Urinary bladder (tissue), 4 donors: Measurements from ENCODE around the gene OTUD7B. TPM values are rescaled to one million over a fixed set of nuclear protein-coding genes. Genes with fewer than 3 reads are reported as not detected.
"Not testable (repeated sequence)": the region's sequence is repeated elsewhere in the genome, so short reads cannot be mapped to it uniquely, and the experiment has no call there.

ENCODE experiments used
- DNase-seq: peaks from one replicate; pipeline ENCODE4 v3.0.0-alpha.2; 2015; ENCODE audit errors: extremely low spot score
- H3K27ac ChIP-seq: one replicate; pipeline ENCODE4 v1.5.1; 2013; ENCODE audit warnings: low read depth, mild to moderate bottlenecking, moderate library complexity
- H3K36me3 ChIP-seq: one replicate; pipeline ENCODE4 v1.6.1; 2013; ENCODE audit warnings: mild to moderate bottlenecking, moderate library complexity; ENCODE audit not compliant: insufficient read depth
- H3K4me1 ChIP-seq: one replicate; pipeline ENCODE4 v1.6.1; 2013; ENCODE audit warnings: mild to moderate bottlenecking, moderate library complexity; ENCODE audit not compliant: insufficient read depth
- H3K4me3 ChIP-seq: one replicate; pipeline ENCODE4 v1.5.1; 2013; ENCODE audit warnings: low read depth, low read length
- WGBS: extraction: QIAGEN DNeasy Blood & Tissue Kit; methylation state at CpG from one replicate; pipeline ENCODE4 v1.1.7; 2013; 5-methylcytosine and 5-hydroxymethylcytosine counted together
- polyA plus RNA-seq: library from polyadenylated mRNA; stranded (reverse); fragments of 200-250 nt; gene quantifications from one replicate; pipeline ENCODE4 v1.2.3, GENCODE V29; 2013
- total RNA-seq: library from RNA; depleted of rRNA; stranded (reverse); fragments of >200 nt; gene quantifications from one replicate; pipeline ENCODE4 v1.2.3, GENCODE V29; 2014
- donor health status: healthy with polysubstance abuse.
- donor health status: healthy.

The OTUD7B gene
- total RNA-seq (20.9 TPM), polyA plus RNA-seq (9.2 TPM)

DNA sequence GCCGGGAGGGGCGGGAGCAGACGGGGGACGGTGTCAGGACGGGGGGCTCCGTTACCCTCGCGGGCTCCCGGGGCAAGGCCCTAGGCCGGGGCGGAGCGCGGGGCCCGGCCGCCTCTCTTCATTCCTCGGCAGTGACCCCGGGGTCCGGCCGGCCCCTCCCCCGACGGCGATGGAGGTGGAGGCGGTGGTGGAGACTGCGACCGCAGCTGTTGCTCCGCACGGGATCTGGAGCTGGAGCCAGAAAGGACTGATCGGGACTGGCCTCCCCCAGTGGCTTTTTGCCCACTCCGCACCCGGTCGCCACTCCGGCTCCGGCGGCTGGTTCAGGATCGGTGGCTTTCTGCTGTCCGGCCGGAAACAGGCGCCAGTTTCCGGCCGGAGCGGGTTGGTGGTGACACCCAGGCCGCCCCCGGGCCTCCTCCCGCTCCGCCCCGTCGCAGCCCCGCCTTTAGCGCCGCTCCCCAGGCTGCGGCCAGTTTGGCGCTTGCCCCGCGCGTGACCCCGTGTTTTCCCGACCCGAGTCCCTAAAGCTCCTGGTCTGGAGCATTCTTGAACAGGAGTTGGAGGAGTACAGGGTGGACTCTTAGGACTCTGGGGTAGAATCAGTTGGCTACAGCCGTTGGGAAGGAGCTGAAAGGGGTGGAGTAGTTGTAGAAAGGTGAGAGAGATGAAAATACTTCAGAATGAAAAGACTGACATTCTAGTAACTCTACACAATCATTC is at the start of gene OTUD7B:
TSS of gene OTUD7B (minus strand) at position 334 of the 723 bp plus-strand sequence. CDS start 33,216 bp downstream, outside the sequence.
- DNase-seq, result peak; percentile 61
- H3K36me3 ChIP-seq, result peaks cover 2% of the 10 kb centered on the region
- under 1% methylated on average over 59 of the region's 59 CpGs for WGBS
- peak within 1 kb of the TSS; percentile 92 for H3K27ac ChIP-seq
- peak within 1 kb of the TSS; percentile 76 for H3K4me3 ChIP-seq
- H3K4me1 ChIP-seq, result peaks cover 2% of the 10 kb centered on the region

GRCh38 chr1:150060260-150060659 is 49.7 kb upstream of the OTUD7B start:
- no peak overlapping the region for H3K27ac ChIP-seq
- 81% methylated on average over 4 of the region's 4 CpGs for WGBS
- no peaks in the 10 kb centered on the region for H3K36me3 ChIP-seq
- no peak overlapping the region for H3K4me3 ChIP-seq
- no peaks in the 10 kb centered on the region for H3K4me1 ChIP-seq
- no peak for DNase-seq

DNA sequence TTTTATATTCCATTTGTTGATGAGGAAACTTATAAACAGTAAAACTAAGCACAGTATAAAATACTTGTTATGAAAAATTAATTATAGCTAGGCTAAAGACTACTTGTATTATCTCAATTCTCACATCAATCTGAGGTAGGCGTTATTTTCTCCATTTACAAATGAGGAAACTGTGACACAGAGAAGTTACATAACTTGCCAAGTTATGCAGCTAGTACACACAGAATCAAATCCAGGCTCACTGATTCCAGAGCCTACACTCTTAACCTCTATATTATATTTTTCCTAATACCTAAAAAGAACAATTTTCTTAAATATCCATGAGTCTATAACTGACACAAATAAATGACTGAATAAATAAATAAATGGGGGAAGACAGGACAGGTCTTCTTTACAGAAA is 45.9 kb upstream of the OTUD7B start:
- 89% methylated on average over 1 of the region's 1 CpG for WGBS
- DNase-seq, result no peak
- Histone ChIP-seq H3K4me3 (no peak overlapping the region), H3K27ac (no peak overlapping the region), H3K4me1 (no peaks in the 10 kb centered on the region), H3K36me3 (no peaks in the 10 kb centered on the region)

DNA sequence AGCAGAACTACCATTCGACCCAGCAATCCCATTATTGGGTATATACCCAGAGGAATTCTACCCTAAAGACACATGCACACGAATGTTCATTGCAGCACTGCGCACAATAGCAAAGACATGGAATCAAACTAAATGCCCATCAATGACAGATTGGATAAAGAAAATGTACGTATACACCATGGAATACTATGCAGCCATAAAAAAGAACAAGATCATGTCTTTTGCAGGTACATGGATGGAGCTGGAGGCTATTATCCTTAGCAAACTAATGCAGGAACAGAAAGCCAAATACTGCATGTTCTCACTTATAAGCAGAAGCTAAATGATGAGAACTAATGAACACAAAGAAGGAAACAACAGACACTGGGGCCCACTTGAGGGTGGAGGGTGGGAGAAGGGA is 45.0 kb upstream of the OTUD7B start:
- H3K36me3 ChIP-seq, DNase-seq, H3K4me3 ChIP-seq, H3K4me1 ChIP-seq, H3K27ac ChIP-seq: not testable (repeated sequence)
- 93% methylated on average over 4 of the region's 4 CpGs for WGBS

DNA sequence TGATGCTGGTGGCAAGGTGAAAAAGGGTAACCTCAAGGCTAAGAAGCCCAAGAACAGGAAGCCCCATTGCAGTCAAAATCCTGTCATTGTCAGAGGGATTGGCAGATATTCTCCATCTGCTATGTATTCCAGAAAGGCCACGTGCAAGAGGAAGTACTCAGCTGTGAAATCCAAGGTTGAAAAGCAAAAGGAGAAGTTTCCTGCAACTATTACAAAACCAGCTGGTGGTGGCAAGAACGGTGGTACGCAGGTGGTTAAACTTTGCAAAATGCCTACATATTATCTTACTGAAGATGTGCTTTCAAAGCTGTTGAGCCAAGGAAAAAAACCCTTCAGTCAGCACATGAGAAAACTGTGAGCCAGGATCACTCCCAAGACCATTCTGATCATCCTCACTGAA is 43.4 kb upstream of the OTUD7B start:
- WGBS, result 69% methylated on average over 3 of the region's 3 CpGs
- Histone ChIP-seq H3K4me1 (no peaks in the 10 kb centered on the region), H3K4me3 (no peak overlapping the region), H3K27ac (no peak overlapping the region), H3K36me3 (no peaks in the 10 kb centered on the region)
- no peak for DNase-seq

- not testable (repeated sequence) for H3K27ac ChIP-seq, DNase-seq, H3K4me1 ChIP-seq, H3K36me3 ChIP-seq, H3K4me3 ChIP-seq
- WGBS, result 27% methylated on average over 3 of the region's 3 CpGs
These were observed 41.4 kb upstream of the OTUD7B start for GRCh38 chr1:150051905-150052412.

DNA sequence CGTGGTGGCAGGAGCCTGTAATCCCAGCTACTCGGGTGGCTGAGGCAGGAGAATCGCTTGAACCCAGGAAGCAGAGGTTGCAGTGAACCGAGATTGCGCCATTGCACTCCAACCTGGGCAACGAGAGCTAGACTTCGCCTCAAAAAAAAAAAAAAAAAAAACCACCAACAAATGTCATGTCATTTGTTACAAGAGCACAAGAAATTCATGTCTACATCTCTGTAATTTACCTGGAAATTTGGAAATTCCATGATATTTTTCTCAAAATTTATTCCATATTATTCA is 40.5 kb upstream of the OTUD7B start:
- Histone ChIP-seq H3K4me3 (no peak overlapping the region), H3K27ac (no peak overlapping the region), H3K4me1 (no peaks in the 10 kb centered on the region), H3K36me3 (no peaks in the 10 kb centered on the region)
- DNase-seq, result no peak
- WGBS, result 56% methylated on average over 7 of the region's 7 CpGs

DNA sequence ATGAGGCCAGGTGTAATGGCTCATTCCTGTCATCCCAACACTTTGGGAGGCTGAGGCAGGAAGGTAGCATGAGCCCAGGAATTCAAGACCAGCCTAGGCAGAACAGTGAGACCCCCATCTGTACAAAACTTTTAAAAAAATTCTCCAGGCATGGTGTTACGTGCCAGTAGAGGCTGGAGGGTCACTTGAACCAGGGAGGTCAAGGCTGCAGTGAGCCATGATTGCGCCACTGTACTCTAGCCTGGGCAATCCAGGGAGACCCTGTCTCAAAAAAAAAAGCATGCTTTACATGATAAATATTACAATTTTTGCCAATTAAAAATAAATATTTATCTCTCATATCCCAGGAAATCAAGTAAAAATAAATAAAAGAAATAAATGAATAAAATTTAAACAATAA is 39.4 kb upstream of the OTUD7B start:
- no peak overlapping the region for H3K27ac ChIP-seq
- H3K4me1 ChIP-seq, result no peaks in the 10 kb centered on the region
- no peak overlapping the region for H3K4me3 ChIP-seq
- WGBS, result 87% methylated on average over 2 of the region's 2 CpGs
- no peak for DNase-seq
- H3K36me3 ChIP-seq, result no peaks in the 10 kb centered on the region

GRCh38 chr1:150034336-150034735 is 23.8 kb upstream of the OTUD7B start:
- DNase-seq, result no peak
- Histone ChIP-seq H3K4me3 (no peak overlapping the region), H3K4me1 (no peaks in the 10 kb centered on the region), H3K36me3 (no peaks in the 10 kb centered on the region), H3K27ac (no peak overlapping the region)

DNA sequence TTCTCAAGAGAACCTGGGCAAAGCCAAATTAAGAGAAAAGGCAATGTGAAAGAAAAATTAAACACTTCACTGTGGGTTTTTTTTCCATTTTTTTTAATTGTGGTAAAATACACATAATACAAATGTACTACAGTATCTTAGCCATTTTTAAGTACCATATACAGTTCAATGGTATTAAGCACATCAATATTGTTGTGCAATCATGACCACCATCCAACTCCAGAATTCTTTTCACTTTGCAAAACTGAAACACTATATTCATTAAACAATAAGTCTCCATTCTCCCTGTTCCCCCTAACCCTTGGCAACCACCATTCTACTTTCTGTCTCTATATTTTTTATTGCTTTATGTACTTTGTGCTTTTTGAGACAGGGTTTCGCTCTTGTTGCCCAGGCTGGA is 17.8 kb upstream of the OTUD7B start:
- Histone ChIP-seq H3K27ac (no peak overlapping the region), H3K36me3 (no peaks in the 10 kb centered on the region), H3K4me3 (no peak overlapping the region), H3K4me1 (no peaks in the 10 kb centered on the region)
- DNase-seq, result no peak
- WGBS, result 96% methylated on average over 1 of the region's 1 CpG

GRCh38 chr1:150024156-150024555 is 13.6 kb upstream of the OTUD7B start:
- 78% methylated on average over 2 of the region's 2 CpGs for WGBS
- H3K4me1 ChIP-seq, result peaks cover 1% of the 10 kb centered on the region
- DNase-seq, result no peak
- H3K27ac ChIP-seq, result no peak overlapping the region
- no peak overlapping the region for H3K4me3 ChIP-seq
- H3K36me3 ChIP-seq, result no peaks in the 10 kb centered on the region

DNA sequence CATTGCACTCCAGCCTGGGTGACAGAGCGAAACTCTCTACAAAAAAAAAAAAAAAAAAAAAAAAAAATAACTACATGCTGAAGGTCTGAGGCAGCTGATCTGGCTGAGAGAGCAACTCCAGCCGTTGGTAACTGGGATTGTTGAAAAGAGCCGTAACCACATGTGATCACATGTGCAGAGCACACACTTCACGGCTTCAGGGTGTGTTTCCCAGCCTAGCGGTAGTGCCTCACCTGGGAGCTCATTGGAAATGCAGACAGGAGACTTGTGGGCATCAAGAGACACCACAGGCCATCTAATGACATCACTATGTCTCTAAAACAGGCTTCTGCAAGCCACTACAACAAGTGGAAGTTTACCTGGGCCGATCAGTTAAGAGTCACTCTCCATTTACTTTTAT is 11.8 kb upstream of the OTUD7B start:
- Histone ChIP-seq H3K36me3 (no peaks in the 10 kb centered on the region), H3K4me1 (peaks cover 1% of the 10 kb centered on the region), H3K27ac (no peak overlapping the region), H3K4me3 (no peak overlapping the region)
- no peak for DNase-seq
- WGBS, result 74% methylated on average over 6 of the region's 6 CpGs

DNA sequence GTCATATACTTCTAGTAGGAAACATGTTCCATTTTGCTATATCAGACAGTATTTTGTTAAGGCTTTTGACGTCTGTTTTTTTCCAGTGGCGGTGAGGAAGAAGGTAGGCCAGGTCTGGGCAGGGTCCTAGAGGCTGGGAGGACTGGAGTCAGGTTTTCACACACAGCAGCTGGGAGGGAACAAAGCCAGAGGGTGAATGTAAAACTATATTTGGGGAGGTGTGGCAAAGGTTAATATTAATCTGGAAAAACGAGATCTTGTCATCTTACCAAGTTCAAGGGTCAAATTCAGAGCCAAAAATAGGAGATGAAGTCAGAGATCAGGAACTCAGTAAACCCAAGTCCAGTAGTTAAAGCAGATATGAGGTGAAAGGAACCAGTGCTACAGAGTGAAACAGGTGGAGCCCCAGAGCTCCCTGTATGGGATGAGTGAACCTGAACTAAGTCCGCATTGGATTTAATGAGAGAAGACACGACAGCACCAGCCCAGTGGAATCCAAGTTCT is 10.7 kb upstream of the OTUD7B start:
- H3K4me3 ChIP-seq, result no peak overlapping the region
- WGBS, result 64% methylated on average over 5 of the region's 5 CpGs
- H3K27ac ChIP-seq, result no peak overlapping the region

DNA sequence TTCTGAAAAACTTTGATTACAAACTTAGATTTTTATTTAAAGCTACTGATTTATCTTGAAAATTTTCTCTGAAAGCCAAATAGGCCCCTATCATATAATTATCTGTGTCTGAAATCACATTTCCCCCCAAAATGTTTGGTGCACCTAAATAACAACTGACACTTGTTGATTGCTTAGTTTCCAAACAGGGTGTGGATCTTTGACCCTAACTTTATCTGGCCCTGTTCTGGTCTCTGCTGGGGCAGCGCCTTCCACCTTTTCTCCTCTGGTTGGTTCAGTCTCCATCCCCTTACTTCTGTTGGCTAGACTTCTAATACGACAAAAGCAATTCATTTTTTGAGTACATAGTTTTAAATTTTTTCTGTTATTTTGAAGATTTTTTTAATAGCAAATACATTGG is 10.2 kb upstream of the OTUD7B start:
- no peak overlapping the region for H3K4me3 ChIP-seq
- H3K27ac ChIP-seq, result no peak overlapping the region
- H3K4me1 ChIP-seq, result peaks cover 1% of the 10 kb centered on the region
- no peak for DNase-seq
- H3K36me3 ChIP-seq, result no peaks in the 10 kb centered on the region
- 94% methylated on average over 2 of the region's 2 CpGs for WGBS

More for the DNA sequence above, 10.7 kb upstream of the OTUD7B start:
- peaks cover 1% of the 10 kb centered on the region for H3K4me1 ChIP-seq
- no peaks in the 10 kb centered on the region for H3K36me3 ChIP-seq
- no peak for DNase-seq
